Measurements from ENCODE around the gene IKZF3.
"Not testable (repeated sequence)": the region's sequence is repeated elsewhere in the genome, so short reads cannot be mapped to it uniquely, and the experiment has no call there.

The IKZF3 gene

DNA sequence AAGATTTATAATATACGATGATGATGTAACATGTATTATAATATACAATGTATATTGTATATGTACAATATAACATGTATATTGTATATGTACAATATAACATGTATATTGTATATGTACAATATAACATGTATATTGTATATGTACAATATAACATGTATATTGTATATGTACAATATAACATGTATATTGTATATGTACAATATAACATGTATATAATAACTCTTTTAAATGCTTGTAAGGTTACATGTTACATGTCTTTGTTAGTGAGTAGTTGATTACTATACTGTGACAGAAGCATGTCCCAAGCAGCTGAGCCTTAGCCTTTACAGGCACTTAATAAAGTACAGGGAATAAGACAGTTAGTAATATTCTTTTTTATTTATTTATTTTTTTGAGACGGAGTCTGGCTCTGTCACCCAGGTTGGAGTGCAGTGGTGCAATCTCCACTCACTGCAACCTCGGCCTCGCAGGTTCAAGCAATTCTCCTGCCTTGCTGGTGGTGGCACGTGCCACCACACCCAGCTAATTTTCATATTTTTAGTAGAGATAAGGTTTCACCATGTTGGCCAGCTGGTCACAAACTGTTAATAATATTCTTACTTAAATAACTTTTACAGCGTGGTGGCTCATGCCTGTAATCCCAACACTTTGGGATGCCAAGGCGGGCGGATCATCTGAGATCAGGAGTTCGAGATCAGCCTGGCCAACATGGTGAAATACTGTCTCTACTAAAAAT lies 8.0 kb downstream of the IKZF3 start:
- DNase-seq (ENCODE audit: low spot score): not testable (repeated sequence)

DNA sequence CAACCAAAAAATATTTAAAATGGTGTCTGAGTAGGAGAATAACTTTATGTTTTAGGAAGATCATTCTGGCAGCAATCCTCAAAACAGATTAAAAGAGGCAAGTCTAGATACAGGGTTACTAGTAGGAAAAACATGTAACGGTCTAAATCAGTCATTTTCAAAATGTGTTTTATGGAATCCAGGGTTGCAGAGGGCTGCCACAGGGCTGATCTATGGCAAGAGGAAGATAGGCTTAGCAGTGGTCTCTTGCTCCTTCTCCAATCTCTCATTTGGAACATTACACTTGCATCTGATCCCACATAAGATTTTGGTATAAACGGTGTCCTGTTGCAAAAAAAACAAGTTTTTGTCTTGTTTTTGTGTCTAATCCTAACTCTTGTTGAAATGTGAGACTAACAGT lies 9.2 kb downstream of the IKZF3 start:
- DNase-seq (ENCODE audit: low spot score): no peak

DNA sequence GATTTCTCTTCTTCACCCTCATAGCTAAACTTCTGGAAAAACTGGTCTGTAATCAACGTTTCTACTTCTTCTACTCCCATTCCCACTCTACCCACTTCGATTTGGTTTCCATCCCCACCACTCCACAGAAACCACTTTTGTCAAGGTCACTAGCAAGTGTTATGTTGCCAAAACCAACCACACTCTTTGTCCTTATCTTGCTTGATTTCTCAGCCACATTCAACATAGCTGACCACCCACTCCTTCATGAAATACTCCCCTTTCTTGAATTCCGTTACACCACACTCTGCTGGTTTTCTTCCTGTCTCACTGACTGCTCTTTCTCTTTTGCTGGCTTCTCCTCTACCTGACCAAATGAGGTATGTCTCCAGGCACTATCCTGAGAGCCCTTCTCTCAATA lies 11.9 kb downstream of the IKZF3 start:
- DNase-seq (ENCODE audit: low spot score): no peak

DNA sequence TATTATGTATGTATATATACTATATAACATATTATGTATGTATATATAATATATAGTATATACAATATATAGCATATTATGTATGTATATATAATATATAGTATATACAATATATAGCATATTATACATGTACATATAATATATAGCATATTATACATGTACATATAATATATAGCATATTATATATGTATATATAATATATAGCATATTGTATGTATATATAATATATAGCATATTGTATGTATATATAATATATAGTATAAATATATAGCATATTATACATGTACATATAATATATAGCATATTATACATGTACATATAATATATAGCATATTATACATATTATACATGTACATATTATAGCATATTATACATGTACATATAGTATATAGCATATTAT lies 13.9 kb downstream of the IKZF3 start:
- DNase-seq (ENCODE audit: low spot score): not testable (repeated sequence)

DNA sequence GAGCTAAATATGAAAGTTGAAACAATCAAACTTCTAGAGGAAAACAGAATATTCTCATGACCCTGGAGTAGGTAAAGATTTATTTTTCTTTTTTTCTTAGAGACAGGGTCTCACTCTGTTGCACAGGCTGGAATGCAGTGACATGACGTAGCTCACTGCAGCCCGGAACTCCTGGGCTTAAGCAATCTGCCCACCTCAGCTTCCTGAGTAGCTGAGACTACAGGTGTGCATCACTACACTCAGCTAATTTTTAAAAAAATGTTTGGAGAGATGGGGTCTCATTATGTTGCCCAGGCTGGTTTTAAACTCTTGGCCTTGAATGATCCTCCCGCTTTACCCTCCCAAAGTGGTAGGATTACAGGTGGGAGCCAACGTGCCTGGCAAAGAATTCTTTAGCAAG lies 15.5 kb downstream of the IKZF3 start:
- DNase-seq (ENCODE audit: low spot score): no peak

DNA sequence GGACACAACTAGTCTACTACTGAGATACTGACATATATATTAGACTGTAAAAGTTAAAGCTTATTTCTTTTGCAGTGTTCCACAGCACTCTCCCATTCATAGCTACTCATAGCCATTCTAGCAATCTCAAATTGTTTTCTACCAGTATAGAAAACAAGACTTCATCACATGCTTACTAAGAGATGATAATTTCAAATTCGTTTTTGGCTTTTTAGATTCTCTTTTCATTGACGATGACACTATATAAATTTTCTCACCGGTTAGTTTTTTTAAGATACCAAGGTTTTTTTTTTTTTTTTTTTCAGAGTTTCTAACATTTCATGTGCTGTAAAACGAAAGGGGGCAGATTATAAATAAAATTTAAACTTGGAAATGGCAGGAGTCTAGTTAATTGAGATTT lies 17.9 kb downstream of the IKZF3 start:
- DNase-seq (ENCODE audit: low spot score): no peak

DNA sequence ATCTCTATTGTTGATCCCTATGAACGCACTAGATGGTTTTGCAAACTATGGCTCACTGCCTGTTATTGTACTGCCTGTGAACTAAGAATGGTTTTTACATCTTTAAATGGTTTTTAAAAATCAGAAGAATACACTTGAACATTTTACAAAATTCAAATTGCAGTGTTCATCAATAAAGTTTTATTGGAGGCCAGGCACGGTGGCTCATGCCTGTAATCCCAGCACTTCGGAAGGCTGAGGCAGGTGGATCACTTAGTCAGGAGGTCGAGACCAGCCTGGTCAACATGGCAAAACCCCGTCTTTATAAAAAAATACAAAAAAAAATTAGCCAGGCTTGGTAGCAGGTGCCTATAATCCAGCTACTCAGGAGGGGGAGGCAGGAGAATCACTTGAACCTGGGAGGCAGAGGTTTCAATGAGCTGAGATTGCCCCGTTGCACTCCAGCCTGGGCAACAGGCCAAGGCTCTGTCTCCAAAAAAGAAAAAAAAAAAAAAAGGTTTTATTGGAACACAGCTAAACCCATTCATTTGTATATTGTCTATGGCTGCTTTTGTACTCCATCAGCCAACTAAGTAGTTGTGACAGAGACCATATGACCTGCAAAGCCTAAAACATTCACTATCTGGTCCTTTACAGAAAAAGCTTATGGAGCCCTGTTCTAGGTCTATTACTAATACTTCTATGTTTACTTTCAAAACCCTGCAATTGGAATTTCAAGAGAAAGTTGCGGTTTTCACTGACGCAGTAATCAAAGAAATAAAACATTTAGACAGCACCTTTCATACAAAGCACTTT lies 18.9 kb downstream of the IKZF3 start:
- no peak for DNase-seq (ENCODE audit: low spot score)

DNA sequence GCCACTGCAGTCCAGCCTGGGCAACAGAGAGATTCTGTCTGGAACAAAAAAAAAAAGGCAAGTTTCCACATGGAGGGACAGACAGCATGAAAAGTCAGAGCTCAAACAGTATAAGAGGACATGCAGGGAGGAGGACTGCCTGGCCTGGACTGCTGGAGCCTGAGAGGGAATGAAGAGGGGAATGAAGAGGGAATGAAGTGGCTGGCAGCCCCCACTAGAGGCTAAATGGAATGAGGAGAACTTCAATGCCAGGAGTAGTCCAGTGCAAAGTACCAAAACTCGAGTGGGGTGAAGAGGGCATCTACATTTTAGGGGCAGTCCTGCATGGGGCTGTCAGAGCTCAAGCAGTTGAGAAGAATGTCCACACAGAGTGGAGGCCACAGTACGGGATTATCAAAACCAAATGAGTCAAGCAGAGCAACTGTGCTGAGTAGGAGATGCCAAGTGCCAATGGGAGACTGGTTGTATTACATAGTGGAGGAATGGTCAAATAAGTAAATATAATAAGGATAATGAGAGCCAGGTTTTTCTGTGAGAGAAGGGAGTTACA lies 22.9 kb downstream of the IKZF3 start:
- DNase-seq (ENCODE audit: low spot score): no peak

DNA sequence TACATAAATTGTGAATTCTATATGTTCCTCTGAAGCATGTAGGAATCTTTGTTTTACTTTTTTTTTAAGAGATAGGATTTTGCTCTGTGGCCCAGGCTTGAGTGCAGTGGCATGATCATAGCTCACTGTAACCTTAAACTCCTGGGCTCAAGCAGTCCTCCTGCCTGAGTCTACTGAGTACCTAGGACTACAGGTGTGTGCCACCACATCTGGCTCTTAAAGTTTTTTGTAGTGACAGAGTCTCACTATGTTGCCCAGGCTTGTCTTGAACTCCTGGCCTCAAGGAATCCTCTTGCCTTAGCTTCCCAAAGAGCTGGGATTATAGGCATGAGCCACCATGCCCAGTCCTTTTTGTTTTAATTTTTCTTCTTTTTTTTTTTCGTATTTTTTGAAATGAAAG lies 25.3 kb downstream of the IKZF3 start:
- DNase-seq (ENCODE audit: low spot score): no peak

DNA sequence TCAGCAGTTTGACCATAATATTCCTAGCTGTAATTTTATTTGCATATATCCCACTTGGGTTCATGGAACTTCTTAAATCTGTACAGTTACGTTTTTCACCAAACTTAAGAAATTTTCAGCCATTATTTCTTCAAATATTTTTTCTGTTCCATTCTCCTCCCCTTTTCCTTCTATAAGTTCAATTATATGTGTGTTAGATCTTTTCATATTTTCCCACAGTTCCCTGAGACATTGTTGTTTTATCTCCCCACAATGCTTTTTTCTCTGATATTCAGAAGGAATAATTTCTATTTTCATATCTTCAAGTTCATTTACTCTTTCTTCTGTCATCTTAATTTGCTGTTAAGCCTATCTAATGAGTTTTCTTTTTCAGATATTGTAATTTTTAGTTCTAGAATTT lies 26.1 kb downstream of the IKZF3 start:
- no peak for DNase-seq (ENCODE audit: low spot score)

DNA sequence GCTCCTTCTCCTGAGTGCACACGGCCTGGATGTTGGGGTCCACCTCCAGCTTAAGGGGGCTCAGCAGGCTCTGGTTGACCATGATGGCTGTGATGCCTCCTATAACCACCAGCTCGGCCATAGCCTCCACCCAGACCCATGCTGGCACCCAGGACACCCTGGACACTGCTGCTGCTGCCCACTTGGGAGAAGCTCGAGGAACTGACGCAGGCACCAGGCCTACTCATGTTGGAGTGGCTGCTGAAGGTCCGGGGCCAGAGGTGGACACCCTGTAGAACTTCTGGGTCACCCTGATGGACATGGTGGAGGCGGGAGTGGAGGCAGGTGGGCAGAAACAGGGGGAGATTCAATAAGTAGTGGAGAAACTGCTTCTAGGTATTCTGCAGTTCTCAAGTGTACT lies 28.0 kb downstream of the IKZF3 start:
- no peak for DNase-seq (ENCODE audit: low spot score)

DNA sequence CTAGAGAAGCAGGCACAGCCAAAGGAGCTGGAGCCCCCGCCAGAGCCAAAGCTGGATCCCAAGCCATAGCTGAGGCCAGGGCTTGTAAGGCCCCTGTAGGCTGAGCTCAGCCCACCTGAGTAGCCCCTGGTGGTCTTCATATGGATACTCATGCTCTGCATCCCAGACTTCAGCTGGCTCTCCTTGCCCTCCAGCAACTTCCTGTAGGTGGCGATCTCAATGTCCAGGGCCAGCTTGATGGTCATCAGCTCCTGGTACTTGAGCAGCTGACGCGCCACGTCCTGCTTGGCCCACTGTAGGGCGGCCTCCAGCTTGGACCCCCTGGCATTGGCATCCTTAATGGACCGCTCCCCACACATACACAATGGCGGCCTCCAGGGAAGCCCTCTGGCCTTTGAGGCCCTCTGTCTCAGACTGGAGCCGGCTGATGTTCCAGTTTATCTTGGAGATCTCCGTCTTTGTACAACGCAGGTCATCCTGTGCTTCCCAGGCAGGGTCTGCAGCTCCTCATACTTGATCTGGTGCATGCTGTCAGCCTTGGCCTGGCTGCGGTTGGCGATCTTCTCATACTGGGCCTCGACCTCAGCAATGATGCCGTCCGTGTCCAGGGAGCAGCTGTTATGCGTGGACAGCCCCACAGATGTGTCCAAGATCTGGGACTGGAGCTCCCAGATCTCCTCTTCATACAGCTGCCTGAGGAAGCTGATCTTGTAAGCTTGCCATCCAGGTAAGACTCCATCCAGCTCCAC lies 28.9 kb downstream of the IKZF3 start:
- DNase-seq (ENCODE audit: low spot score): no peak

DNA sequence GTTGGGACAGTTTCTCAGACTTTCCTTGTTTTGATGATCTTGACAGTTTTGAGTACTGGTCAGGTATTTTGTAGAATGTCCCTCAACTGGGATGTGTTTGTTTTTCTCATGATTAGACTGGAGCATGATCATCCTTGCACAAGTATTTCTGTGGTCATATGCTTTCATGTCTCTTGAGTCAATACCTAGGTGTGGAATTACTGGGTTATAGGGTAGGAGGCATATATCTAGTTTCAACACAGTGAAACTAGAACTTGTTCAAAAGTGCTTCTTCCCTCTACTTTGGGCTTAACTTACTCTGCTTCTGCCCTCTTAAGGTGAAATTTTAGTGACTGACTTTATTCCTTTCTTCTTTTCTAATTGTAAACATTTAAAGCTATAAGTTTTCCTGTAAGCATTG lies 30.1 kb downstream of the IKZF3 start:
- DNase-seq (ENCODE audit: low spot score): no peak

DNA sequence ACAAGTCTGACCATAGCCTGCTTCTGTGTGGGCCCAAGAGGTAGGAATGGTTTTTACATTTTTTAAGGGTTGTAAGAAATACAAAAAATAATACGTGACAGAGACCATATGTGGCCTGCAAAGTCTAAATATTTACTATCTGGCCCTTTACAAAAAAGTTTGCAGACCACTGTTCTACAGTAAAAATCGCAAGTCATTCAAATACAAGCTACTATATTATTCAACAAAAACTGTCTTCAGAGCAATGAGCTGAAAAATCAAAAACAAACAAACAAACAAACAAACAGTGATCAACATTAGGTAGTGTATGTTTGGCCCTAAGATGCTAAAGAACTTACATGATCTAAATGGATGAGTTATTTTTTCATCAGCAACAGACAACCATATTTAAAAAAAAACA lies 32.5 kb downstream of the IKZF3 start:
- no peak for DNase-seq (ENCODE audit: low spot score)

DNA sequence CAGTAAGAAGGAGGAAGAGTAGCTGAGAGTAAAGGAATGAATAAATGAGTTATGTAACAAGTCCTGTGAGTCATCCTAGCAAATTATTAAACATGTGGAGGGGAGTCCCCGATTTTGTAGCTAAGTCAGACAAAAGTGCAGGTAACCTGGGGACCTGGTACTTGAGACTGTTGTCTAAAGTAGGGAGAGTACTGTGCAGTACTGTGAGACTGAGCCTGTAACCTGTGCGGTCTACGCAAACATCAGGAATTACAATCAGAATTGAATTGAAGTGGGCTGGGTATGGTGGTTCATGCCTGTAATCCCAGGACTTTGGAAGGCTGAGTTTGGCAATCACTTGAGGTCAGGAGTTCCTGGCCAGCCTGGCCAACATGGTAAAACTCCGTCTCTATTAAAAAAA lies 35.7 kb downstream of the IKZF3 start:
- no peak for DNase-seq (ENCODE audit: low spot score)

DNA sequence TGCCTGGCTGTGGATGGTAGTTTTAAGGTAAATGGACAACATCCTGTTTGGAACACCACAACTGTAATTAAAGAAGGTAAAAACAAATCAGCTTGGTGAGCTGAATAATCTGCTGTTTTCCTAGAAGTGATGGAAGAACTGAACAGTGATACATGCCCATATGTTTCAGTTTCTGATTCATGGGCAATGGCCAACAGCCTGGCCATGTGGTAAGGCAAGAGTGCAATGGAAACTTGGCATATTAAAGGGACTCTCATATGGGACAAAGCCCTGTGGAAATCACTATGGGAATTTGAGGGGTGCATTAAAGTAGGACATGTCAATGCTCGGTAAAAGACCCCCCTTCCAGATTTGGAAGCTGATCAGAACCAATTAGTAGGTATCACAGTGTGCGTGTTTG lies 37.8 kb downstream of the IKZF3 start:
- no peak for DNase-seq (ENCODE audit: low spot score)

DNA sequence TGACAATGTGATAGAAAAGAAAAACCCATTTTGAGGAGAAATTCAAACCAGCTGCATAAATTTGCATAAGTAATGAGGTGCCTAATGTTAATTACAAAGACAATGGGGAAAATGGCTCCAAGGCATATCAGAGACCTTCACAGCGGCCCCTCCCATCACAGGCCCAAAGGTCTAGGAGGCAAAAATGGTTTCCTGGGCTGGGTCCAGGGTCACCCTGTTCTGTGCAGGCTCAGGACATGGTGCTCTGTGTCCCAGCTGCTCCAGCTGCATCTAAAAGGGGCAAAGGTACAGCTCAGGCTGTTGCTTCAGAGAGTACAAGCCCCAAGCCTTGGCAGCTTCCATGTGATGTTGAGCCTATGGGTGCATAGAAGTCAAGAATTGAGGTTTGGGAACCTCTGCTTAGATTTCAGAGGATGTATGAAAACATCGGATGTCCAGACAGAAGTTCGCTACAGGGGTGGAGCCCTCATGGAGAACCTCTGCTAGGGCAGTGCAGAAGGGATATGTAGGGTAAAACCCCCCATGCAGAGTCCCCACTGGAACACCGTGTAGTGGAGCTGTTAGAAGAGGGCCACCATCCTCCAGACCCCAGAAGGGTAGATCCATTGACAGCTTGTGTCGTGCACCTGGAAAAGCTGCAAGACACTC lies 40.6 kb downstream of the IKZF3 start:
- no peak for DNase-seq (ENCODE audit: low spot score)

DNA sequence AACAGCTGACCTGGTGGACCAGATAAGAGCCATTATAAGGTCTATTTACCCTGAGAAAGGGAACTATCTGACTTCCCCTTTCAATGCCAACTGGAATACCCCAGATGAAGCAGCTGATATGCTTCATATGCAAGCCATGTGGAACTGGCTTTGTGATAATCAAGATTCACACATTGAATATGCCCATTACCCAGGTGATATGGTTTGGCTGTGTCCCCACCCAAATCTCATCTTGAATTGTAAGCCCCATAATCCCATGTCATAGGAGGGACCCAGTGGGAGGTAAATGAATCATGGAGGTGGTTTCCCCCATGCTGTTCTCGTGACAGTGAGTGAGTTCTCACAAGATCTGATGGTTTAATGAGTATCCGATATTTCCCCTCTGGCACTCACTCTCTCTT lies 42.1 kb downstream of the IKZF3 start:
- no peak for DNase-seq (ENCODE audit: low spot score)

DNA sequence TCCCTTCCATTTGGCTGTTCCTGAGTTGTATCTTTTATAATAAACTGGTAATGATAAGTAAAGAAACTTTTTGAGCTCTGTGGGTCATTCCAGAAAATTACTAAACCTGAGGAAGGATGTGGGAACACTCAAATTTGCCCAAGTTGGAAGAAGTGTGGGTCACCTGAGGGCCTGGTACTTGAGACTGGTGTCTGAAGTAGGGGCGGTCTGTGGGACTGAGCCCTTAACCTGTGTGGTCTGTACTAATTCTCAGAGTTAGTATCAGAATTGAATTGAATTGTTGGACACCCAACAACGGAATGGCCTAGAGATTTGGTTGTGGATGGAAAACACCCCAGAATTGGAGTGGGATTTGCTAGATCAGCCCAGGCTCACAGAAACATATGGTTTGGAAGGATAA lies 43.1 kb downstream of the IKZF3 start:
- DNase-seq (ENCODE audit: low spot score): no peak

DNA sequence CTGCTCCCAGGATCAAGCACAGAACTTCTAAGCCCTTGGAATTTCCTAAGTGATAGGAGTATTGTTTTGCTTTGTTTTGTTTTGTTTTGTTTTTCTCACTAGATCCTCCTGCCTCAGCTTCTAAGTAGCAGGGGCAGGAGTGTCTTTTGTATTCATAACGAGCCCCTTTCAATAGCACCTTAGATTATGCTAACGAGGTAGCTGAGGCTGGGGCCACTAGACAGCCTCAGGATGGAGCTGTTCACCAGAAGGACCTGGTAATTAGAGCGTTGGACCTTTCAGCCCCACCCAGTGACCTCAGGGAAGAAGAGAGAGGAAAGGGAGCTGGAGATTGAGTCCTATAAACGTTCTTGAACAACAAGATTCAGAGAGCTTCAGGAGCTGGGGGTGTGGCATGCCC lies 43.6 kb downstream of the IKZF3 start:
- no peak for DNase-seq (ENCODE audit: low spot score)

DNA sequence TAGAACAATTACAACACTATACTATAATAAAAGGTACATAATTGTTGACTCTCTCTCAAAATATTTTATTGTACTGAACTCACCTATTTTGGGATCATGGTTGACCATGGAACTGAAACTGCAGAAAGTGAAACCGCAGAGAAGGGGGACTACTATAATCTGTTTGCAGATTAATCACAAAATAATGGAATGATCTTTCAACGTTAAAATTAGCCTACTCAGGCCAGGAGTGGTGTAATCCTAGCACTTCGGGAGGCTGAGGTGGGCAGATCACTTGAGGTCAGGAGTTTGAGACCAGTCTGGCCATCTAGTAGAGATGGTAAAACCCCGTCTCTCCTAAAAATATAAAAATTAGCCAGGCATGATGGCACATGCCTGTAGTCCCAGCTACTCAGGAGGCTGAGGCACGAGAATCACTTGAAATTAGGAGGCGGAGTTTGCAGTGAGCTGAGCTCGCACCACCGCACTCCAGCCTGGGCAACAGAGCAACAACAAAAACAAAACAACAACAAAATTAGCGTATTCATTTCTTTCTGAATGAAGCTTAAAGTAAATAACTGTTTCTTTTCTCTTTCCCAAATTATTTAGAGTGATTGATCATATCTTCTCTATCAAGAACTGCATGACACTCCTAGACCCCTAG lies 45.6 kb downstream of the IKZF3 start:
- DNase-seq (ENCODE audit: low spot score): no peak

DNA sequence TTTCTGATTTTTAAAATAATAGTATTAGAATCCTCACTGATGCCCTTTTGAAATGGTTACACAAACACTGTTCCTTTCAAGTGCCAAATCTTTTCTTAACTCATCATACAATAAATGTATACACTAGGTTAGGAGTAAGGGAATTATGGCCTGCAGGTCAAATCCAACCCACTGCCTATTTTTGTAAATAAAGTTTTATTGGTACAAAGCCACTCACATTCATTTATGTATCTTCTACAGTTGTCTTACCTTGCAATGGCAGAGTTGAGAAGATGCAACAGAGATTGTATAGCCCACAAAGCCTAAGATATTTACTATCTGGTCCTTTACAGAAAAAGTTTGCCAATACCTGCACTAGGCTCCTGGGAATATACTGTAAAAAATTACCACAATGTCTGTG lies 47.8 kb downstream of the IKZF3 start:
- DNase-seq (ENCODE audit: low spot score): no peak
